NB4 (cell line): ENCODE data around the gene METTL18.

Source experiments
- DNase-seq: peaks from one replicate; pipeline ENCODE4 v3.0.0; 2010; ENCODE audit warnings: low read depth
- H3K4me3 ChIP-seq: one replicate; pipeline ENCODE4 v1.5.1; 2011; ENCODE audit warnings: mild to moderate bottlenecking, low read depth, low read length, moderate library complexity
- CTCF ChIP-seq: IDR thresholded peaks from one replicate; pipeline ENCODE4 v1.5.1; 2012; ENCODE audit warnings: low read depth, low read length
- MAX ChIP-seq: IDR thresholded peaks from 2 replicates; pipeline ENCODE4 v1.6.1; 2011; ENCODE audit warnings: low read depth, low read length
- MYC ChIP-seq: IDR thresholded peaks from 2 replicates; pipeline ENCODE4 v1.6.1; 2011; ENCODE audit warnings: low read depth, low read length
- POLR2A ChIP-seq: IDR thresholded peaks from 2 replicates; pipeline ENCODE4 v1.6.1; 2011; ENCODE audit warnings: mild to moderate bottlenecking; ENCODE audit not compliant: insufficient read length; ENCODE audit errors: extremely low read depth

The METTL18 gene

GRCh38 chr1:169750041-169750440 lies 44.7 kb downstream of the METTL18 start:
- DNase-seq = no peak
- TF ChIP-seq MYC = no peak
- no peak for TF ChIP-seq MAX
- TF ChIP-seq CTCF = no peak
- no peak for TF ChIP-seq POLR2A
- H3K4me3 ChIP-seq = no peak overlapping the region

GRCh38 chr1:169746550-169746949 lies 48.2 kb downstream of the METTL18 start:
- TF ChIP-seq MYC (no peak), MAX (no peak), POLR2A (no peak), CTCF (no peak)
- no peak overlapping the region for H3K4me3 ChIP-seq
- DNase-seq = no peak

- H3K4me3 ChIP-seq = no peak overlapping the region
- TF ChIP-seq MAX (no peak), CTCF (no peak), MYC (no peak), POLR2A (no peak)
- no peak for DNase-seq
Observed at GRCh38 chr1:169745015-169745861, 49.5 kb downstream of the METTL18 start.
